HG02798 (cell line): ENCODE results near the gene ATP6V0A4.
"Not testable (repeated sequence)": the region's sequence is repeated elsewhere in the genome, so short reads cannot be mapped to it uniquely, and the experiment has no call there.

ENCODE experiments used
- ATAC-seq: cut with Tn5 transposase; IDR thresholded peaks from one replicate; pipeline ENCODE4 v1.9.1; 2021; ENCODE audit warnings: mild to moderate bottlenecking; ENCODE audit not compliant: unreplicated experiment, poor library complexity

ATP6V0A4 gene

GRCh38 chr7:138809346-138809745 lies 11.3 kb upstream of the ATP6V0A4 start:
- no peak for ATAC-seq

GRCh38 chr7:138804618-138805017 lies 6.6 kb upstream of the ATP6V0A4 start:
- no peak for ATAC-seq

GRCh38 chr7:138802706-138803105 lies 4.7 kb upstream of the ATP6V0A4 start:
- ATAC-seq, result no peak

- no peak for ATAC-seq
Observed at GRCh38 chr7:138801256-138801655, 3.3 kb upstream of the ATP6V0A4 start.

- ATAC-seq, result no peak
Observed at GRCh38 chr7:138799336-138800000, 1.5 kb upstream of the ATP6V0A4 start.

- no peak for ATAC-seq
Observed at GRCh38 chr7:138798836-138799235, 840 bp upstream of the ATP6V0A4 start.

GRCh38 chr7:138797046-138797445 lies 950 bp downstream of the ATP6V0A4 start:
- ATAC-seq, result not testable (repeated sequence)

GRCh38 chr7:138796038-138796615 lies 1.9 kb downstream of the ATP6V0A4 start:
- ATAC-seq, result peak; percentile 45

GRCh38 chr7:138785587-138786437 lies 12.2 kb downstream of the ATP6V0A4 start:
- no peak for ATAC-seq

GRCh38 chr7:138784692-138785091 lies 13.3 kb downstream of the ATP6V0A4 start:
- ATAC-seq, result no peak

- no peak for ATAC-seq
Observed at GRCh38 chr7:138781004-138781403, 17.0 kb downstream of the ATP6V0A4 start.

- no peak for ATAC-seq
Observed at GRCh38 chr7:138776166-138776833, 21.7 kb downstream of the ATP6V0A4 start.

GRCh38 chr7:138773817-138774216 lies 24.2 kb downstream of the ATP6V0A4 start:
- ATAC-seq, result no peak

- no peak for ATAC-seq
Observed at GRCh38 chr7:138773176-138773575, 24.8 kb downstream of the ATP6V0A4 start.

GRCh38 chr7:138770904-138771303 lies 27.1 kb downstream of the ATP6V0A4 start:
- no peak for ATAC-seq

- ATAC-seq, result no peak
Observed at GRCh38 chr7:138768241-138768640, 29.8 kb downstream of the ATP6V0A4 start.

- ATAC-seq, result no peak
Observed at GRCh38 chr7:138756591-138757242, 41.3 kb downstream of the ATP6V0A4 start.

- no peak for ATAC-seq
Observed at GRCh38 chr7:138755842-138756590, 42.0 kb downstream of the ATP6V0A4 start.

- ATAC-seq, result no peak
Observed at GRCh38 chr7:138755331-138755747, 42.7 kb downstream of the ATP6V0A4 start.

GRCh38 chr7:138753610-138754009 lies 44.4 kb downstream of the ATP6V0A4 start:
- no peak for ATAC-seq
